SK-N-MC (cell line): ENCODE data around the gene MARK3.

Source experiments
- EZH2 ChIP-seq: fragments of 200-600 bp; sonication (generic); IDR thresholded peaks from one replicate; pipeline ENCODE4 v1.6.1; 2017; ENCODE audit warnings: antibody characterized with exemption
- POLR2AphosphoS5 ChIP-seq: IDR thresholded peaks from 2 replicates; pipeline ENCODE4 v1.6.1; 2012; ENCODE audit warnings: mild to moderate bottlenecking, low read depth, low read length, borderline replicate concordance

DNA sequence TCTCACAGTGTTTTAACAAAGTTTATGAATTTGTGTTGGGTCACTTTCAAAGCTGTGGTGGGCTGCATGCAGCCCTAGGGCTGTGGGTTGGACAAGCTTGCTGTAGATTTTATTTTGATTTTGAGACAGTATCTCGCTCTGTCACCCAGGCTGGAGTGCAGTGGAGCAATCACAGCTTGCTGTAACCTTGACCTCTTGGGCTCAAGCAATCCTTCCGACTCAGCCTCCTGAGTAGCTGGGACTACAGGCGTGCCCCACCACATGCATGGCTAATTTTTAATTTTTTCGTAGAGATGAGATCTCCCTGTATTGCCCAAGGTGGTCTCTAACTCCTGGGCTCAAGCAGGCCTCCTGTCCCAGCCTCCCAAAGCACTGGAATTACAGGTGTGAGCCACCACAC, 5.4 kb downstream of the MARK3 start:
- no peak for TF ChIP-seq EZH2
- no peak for TF ChIP-seq POLR2AphosphoS5
